Stimulated activated CD4-positive, alpha-beta T cell treated with anti-CD3 and anti-CD28 coated beads, Interleukin-4, amount 100 ng/mL, for 1 hour (primary cell): ENCODE data around the gene INAVA.
"Not testable (repeated sequence)": the region's sequence is repeated elsewhere in the genome, so short reads cannot be mapped to it uniquely, and the experiment has no call there.

ENCODE experiments used
- DNase-seq: peaks from one replicate; pipeline ENCODE4 v3.0.0-alpha.2; 2020

The INAVA gene

DNA sequence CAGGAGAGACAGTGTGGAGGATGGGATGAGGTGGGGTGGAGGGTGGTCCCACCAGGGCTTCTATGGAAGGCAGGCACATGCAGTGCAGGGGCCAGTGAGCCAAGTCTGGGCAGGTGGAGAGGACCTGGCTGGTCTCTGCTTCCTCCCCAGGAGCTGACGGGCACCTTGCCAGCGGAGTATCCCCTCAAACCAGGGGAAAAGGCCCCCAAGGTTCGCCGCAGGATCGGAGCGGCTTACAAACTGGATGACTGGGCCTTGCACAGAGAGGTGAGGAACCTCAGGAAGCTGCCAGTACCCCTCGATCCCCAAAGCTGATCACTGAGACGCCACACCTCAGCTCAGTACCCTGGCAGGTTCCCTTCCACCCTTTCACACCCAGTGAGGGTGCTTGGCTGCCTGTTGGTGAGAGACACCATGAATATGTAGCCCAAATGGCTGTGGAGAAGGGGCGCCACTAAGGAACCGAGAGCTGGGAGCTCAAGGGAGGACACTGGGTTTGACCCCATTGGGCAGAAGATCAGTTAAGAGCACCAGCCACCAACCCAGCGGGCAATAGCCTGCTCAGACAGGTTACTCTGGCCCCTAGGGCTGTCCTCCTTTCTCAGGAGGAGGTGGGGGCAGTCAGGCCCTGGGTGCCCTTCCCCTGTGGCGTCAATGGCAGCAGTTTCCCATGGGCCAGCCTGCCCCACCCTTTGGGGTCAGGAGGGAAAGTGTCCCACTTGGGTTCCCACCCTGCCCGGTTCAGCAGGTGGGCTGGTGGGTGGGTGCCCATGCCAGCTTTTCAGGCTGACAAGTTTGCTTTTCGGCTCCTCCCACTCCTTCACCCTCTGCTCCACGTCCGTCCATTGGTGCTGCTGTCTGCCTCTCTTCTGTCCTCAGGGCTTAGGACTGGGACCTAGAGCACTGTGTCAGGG is 5.5 kb downstream of the INAVA start:
- no peak for DNase-seq

DNA sequence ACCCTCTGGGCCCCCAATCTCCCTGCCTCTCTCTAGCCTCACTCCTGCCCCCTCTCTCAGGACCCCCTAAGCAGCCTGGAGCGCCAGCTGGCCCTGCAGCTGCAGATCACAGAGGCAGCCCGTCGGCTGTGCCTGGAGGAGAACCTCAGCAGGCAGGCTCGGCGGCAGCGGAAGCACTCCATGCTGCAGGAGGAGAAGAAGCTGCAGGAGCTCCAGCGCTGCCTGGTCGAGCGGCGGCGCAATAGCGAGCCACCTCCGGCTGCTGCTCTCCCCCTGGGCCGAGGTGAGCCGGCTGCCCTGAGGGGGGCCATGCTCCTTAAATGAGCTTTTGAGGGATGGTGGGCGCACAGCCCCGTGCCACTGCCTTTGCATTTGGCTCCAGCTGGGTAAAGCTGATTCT is 6.2 kb downstream of the INAVA start:
- no peak for DNase-seq

DNA sequence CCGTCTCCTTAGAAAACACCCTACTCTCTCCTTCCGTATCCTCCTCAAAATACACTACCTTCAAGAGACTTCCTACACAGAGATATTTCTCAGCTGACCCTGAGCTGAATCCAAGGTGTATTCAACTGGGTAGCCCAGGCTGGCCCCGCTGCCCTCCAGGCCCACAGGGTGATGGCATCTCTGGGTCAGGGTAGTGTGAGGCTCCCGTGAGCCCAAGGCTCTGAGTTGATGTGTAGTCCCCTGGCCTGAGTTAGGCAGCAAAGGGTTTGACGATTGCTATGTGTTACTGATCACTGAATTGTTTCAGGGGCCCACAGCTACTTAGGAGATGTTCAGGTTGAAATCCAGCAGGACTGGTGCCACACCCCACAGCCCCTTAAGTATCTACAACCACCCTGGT is 6.7 kb downstream of the INAVA start:
- no peak for DNase-seq

DNA sequence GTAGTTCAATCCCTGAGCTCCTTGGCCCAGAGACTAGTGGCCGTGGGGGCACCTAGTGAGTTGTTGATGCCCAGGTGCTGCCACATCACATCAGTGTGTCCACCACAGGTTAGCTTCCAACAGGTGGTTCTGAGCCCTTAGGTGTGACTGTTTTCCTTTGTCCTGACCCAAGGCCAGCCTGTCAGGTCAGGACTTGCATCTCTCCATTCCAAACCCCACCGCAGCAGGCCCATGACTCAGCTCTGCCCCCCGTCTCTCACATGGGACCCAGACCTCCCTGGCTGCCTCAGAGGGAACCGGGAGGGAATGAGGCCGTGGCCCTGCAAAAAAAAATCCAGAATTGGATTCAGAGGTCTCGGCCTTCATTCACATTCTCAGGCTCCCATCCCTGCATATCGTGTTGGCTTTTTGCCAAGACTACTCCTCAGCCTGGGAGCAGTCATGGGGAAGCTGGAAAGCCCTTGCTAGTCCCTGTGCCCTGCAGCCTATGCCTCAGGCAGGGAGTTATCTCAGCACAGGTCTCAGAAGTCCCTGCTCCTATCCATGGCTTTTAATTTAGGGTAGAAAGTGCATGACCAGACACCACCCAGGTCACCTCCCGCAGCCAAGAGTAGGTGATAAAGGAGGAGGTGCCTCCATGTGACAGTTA is 7.2 kb downstream of the INAVA start:
- no peak for DNase-seq

DNA sequence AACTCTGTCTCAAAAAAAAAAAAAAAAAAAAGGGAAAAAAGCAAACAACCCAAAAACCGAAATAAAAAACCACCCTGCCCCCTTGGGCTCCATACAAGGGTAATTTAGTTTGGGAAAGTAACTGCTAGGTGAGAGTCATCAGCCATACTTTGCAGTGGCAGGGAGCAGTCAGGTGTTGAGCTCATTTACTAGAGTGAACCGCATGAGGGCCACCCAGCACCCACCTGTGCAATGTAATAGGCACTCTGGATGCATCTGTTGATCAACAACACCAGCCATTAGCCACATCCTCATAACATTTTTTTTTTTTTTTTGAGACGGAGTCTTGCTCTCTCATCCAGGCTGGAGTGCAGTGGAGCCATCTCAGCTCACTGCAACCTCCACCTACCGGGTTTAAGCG is 9.1 kb downstream of the INAVA start:
- DNase-seq = no peak

DNA sequence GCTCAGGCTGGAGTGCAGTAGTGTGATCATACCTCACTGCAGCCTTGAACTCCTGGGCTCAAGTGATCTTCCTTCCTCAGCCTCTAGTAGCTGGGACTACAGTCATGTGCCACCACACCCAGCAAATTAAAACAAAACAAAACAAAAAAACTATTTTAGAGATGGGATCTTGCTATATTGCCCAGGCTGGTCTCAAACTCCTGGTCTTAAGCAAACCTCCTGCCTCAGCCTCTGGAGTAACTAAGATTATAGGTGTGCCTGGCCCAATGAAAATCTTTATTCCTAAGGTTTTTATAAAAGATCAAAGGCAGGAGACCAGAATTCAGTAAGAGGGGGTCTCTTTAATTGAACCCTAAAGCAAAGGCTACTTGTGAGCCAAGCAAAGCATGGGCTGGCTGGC is 10.1 kb downstream of the INAVA start:
- no peak for DNase-seq

DNA sequence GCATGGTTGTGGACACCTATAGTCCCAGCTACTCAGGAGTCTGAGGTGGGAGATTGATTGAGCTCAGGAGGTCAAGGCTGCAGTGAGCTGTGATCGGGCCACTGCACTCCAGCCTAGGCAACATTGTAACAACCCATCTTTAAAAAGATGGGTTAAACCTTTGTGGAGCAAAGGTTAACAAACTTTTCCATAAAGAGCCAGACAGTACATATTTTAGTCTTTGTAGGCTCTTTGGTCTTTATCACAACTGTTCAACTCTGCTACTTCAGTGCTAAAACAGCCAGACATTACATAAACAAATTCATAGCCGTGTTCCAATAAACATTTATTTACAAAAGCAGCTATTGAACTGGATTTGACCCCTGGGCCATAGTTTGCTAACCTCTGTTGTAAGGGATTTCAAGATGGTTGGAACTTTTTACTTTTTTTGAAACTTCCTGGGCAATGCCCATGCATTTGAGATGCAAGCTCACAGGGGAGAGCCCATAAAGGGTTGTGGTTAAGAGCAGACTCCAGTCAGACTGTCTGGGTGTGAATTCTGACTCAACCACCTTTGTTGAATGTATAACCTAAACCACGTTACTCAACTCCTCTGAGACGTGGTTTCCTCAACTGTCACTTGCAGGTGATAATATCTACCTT is 10.8 kb downstream of the INAVA start:
- no peak for DNase-seq

DNA sequence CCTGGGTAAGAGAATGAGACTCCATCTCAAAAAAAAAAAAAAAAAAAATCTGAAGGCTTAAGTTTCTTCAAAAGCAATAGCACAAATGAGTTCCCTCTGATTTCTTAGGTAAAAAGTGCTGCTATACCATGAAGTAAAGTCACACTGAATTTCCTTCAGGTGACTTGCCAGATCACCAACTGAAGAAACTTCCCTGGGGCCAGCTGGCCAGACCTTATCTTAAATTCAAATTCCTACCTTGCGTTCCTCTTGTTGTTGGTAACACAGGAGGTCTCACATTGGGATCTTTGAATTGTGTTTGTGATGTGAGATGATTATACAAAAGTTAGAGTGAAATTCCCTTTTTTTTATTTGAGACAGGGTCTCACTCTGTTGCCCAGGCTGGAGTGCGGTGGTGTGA is 11.8 kb downstream of the INAVA start:
- no peak for DNase-seq

DNA sequence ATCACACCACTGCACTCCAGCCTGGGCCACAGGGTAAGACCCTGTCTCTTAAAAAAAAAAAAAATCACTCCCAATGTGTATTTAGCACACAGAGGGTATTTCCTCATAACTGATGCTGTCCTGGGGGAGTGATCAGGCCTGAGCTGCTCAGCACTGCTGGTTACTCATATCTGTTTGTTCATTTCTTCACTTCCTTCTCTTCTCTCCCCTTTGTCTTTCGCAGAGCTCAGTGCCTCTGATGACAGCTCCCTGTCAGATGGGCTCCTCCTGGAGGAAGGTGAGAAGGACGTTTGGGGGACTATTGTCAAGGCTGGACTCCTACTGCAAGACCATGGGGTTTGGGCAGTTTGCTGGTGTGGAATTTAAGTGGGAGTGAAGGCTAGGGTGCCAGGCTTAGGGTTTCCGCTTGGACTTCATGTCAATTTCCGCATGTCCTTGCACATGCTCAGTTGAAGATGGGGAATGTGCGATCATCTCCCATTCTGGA is 13.0 kb downstream of the INAVA start:
- no peak for DNase-seq

DNA sequence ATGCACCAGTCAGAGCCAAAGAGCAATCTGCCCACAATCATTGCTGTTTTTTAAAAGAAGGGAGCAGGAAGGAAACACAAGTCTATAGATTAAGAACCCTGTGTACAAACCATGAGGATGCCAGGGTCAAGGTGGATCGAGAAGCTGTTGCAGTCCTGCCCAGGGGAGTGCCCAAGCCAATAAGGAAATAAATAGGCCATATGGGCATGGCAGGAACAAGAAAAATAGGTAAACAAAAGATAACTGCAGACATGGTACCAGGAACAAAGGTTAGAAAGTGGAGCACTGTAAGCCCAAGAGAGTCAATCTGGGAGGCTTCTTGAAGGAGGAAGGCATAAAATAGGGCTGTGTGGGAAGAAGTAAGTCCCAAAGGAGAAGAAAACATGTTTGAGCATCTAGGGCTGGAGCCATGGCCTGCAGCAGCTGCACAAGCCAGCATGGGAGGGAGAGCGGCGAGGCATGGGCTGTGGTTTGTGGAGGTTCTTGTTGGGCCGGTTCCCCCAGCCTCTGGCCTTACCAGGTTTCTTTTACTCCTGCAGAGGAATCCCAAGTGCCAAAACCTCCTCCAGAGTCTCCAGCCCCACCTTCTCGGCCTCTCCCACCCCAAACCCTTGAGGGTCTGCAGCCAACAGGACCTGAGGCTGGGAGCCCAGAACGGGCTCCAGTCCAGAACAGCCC is 13.6 kb downstream of the INAVA start:
- no peak for DNase-seq

DNA sequence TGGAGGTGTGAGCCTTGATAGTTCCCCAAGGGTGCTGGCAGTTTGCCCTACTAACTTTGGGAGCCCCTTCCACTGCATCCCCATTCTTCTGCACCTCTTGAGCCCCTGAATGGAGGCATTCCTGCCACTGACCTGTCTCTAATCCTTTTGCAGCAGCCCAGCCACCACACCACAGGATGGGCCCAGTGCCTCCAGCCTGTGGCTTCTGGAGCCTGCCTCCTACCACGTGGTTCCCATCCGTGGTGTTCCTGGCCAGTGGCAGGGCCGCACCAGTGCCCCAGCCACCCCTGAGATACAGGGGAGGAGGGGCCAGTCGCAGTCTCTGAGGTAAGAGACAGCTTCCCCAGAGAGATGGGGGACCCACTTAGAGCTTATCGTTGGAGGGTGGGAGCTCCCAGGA is 14.4 kb downstream of the INAVA start:
- DNase-seq = no peak

DNA sequence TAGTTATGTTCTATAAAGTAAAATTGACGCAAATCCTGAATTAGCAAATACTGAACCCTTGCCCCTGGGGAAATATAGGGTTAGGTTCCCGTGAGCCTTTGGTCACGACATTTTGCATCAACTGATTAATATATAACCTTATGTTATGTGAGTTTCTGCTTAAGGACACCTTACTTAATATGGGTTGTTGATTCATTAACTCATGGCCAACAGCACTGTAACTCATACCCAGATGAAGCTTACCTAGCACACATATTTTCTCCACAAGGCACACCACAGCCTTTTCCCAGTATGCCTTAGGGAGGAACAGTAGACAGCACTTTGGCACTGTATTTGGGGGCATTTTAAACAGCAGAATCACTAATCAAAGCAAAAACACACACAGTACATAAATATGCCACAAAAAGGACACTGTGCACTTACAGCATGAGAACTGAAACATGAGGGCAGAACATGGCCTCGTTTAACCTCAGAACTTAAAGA is 15.1 kb downstream of the INAVA start:
- no peak for DNase-seq

DNA sequence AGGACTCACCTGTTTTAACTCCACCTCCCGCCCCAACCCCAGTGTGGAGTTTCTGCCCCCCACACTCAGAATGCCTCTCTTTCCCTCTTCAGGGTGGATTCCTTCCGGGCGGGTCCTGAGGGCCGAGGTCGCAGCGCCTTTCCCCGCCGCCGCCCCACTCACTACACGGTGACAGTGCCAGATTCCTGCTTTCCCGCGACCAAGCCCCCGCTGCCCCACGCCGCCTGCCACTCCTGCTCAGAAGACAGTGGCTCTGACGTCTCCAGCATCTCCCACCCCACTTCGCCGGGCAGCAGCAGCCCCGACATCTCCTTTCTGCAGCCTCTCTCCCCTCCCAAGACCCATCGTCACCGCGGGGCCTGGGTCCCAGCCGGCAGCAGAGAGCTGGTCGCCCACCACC is 16.7 kb downstream of the INAVA start:
- DNase-seq = no peak

DNA sequence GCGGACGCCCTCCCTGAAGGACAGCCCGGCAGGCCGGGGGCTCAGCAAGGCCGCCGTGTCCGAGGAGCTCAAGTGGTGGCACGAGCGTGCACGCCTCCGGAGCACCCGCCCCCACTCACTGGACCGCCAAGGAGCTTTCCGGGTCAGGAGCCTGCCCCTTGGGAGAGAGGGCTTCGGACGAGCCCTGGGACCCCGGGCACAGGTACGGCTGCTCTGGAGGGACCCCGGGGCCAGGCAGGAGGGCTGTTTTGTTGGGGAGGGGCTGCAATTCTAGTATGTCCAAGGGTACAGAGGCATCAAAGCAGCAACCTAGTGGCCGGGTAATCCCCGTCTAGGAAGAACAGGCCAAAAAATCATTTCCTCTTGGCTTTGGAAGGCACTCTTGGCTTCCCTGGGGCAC is 17.2 kb downstream of the INAVA start:
- DNase-seq = not testable (repeated sequence)

DNA sequence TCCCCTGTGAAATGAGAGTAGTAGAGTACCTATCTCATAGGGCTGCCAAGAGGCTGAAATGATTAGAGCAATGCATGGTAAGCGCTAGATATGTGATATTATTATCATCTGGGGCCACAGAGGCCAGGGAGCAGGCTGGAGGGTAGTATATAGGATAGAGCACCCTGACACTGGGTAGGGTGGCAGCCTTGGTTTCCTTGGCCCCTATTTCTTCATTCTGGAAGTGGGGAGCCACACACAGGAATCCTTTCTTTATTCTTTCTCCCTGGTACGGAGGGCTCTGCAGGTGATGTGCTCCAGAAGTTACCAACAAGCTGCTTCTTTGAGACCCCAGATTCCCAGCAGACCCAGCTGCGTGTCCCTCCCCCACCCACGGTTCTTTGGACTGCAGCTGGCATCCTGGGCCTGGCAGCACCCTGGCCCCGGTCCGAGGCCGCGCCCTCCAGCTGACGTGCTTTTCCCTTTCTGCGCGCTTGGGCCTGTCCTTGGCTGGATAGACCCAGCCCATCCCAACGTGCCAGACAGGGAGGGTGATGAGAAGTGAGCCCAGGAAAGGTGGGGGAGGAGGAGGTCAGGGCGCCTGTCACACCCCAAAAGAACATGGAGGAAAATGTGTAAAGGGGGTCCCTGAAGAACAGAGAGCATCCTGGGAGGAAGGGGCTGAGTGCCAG is 18.2 kb downstream of the INAVA start:
- no peak for DNase-seq

DNA sequence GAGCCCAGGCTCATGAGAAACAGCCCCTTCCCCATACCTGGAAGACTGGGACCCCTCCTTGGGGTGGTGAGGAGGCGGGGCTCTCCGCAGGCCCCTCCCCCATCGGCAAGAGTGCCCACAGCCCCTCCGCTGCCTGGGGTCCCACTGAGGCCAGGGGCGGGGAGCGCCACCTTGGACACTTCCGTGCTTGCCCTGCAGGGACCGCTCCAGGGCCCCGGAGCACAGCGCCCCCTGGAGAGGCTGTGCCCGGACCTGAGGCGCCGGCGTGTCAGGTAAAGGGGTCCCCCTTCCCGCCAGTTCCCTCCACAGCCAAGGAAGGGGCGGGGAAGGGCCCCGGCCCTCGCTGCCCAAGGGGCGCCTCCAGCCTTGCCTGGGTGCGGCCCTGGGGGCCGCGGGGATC is 21.5 kb downstream of the INAVA start:
- no peak for DNase-seq

DNA sequence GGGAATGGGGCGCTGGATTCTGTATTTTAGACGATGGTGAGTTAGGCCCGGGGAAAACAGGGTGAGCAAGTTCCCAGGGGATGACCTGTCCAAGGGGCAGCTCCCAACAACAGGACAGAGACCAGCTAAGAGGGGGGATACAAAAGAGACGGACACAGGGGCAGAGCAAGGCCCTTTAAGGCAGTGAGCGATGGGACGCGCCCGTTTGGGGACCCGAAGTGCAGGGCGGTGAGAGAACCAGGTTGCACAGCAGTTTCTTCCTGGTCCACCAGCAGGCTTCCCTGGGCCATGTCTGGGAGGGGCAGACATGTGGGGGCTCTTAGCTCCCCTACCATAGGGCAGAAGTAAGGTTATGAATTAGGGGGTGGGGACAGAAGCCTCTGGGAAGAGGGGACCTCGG is 22.0 kb downstream of the INAVA start:
- no peak for DNase-seq

DNA sequence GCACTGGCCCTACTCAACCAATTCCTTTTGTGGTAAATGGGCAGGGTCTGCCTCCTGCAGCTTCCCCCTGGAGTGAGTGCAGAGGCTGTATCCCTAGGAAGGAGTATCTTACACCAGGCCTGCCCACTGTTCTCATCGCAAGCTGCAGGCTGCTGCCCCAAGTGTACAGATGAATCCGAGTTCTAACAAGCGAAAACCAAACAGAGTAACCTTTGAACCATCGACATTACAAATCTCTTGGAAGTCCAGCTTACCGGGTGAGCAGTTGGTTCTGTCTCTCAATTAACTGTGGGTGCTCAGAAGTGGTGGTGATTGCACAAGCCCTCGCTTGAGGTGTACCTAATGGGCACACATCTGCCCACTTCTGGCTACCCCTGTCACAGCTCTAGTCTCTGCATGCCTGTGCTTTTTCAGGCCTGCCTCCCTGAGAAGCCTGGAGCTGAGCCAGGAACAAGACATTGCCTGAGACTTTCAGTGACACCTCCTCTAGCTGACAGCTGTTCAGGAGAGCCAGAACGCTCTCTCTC is 22.7 kb downstream of the INAVA start:
- no peak for DNase-seq

DNA sequence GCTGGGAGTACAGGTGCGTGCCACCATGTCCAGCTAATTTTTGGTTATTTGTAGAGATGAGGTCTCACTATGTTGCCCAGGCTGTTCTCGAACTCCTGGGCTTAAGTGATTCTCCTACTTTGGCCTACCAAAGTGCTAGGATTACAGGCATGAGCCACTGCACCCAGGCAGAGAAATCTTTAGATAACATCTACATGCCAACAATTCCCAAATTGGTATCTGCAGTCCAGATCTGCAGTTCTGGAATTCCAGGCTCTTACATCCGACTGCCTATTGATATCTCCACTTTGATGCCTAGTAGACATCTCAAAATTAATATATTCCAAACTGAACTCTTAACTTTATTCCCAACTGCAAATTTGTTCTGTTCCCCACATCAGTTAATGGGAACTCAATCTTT is 23.3 kb downstream of the INAVA start:
- DNase-seq = no peak

DNA sequence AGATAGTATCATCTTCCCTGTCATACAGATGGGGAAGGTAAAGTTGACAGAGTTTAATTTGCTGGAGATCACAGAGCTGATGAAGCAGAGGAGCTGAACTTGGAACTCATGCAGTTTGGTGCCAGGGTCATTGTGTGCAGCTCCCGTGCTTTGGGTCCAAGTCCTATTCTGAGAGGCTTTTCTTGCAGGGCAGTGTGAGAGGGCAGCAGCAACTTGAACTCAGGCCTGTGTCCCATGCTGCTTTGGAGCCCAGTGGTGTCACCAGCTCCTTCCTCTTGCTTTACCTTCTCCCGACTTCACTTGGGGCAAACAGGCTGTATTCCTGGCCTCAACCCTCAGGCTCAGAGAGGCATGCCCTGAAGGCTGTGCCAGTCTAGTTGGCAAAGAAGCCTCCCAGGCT is 24.7 kb downstream of the INAVA start:
- no peak for DNase-seq

DNA sequence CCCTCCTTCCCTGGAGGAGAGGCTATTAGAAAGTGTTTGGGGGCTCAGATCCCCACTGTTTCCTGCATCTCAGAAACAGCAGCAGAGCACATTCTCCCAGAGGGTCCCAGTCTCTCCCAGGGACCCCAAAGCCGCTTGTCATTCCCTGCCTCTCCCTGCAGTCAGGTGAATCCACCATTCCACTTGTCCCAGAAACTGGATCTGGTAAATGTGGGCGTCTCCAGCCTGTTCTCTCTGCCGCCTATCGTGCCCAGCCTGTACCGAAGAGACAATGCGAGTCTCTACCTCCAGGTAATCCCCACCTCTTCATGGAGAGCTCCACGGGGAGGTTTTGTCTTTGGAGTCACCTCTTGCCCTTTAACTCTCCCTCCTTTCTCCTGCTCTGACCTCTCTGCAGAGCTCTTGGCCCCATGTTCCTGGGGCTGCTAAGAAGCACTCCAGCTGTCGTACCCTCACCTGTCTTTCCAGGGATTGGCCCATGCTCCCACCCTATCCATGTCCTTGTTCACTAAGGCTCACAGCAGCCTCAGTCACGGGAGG is 26.9 kb downstream of the INAVA start:
- DNase-seq = no peak

DNA sequence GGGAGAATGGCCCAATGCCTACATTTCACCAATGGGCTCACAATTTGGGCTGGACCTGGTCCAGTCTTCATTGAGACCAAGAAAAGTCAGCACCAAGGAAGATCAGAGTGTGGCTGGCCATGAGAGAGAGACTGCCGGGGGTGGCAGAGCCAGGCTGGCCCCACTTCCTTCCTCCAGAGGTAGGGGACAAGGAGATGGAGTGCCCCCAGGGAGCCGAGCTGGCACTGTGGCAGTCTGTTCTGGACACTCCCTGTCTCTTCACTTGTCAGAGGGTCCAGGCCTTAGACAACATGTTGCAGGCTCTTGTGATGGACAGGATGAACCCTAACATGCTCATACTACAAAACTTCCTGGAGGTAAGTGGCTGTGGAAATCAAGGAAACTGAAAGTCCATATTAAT is 27.7 kb downstream of the INAVA start:
- no peak for DNase-seq
